ENCODE data around the gene SHISA2.

Gene SHISA2

DNA sequence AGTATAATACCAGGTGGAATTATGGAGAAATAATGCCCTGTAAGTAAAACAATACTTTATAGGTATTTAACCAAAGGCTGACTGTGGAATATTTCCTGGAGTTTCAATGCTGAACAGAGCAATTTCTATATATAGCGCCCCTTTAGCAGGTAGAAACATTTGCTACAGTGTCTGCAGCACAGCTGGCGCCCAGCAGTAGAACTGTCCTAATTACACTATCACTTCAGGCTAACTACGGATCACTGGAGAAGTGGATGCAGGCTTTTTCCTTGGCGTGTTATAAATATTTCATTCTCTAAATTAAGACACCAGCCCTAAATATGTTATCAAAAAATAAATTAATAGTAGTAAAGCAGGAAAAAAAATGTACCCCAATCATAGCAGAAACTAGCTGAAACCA lies 3.1 kb downstream of the SHISA2 start:
- DNase-seq (ENCODE audit: low read depth in 3 of 3), result no peak

- no peak for DNase-seq (ENCODE audit: low read depth in 3 of 3)
Observed at GRCh38 chr13:26047040-26047439, 4.8 kb downstream of the SHISA2 start.

DNA sequence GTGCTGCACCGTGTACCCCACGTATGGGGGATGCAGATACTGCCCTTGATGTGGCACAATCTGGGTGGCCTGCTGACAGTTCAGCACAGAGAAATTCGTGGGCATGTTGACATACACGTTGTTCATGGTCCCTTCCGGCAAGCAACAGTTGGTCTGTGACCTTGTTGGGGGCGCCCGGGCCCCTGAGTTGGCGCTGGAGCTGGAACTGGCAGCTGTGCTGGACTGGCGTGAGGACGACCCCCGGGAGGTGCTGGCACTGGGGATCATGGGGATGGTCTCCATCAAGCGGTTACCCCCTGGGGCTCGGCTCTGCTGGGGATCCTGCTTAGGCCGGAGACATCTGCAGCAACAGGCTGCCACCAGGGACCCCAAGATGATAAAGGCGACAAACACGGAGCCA lies 5.2 kb downstream of the SHISA2 start:
- no peak for DNase-seq (ENCODE audit: low read depth in 3 of 3)

DNA sequence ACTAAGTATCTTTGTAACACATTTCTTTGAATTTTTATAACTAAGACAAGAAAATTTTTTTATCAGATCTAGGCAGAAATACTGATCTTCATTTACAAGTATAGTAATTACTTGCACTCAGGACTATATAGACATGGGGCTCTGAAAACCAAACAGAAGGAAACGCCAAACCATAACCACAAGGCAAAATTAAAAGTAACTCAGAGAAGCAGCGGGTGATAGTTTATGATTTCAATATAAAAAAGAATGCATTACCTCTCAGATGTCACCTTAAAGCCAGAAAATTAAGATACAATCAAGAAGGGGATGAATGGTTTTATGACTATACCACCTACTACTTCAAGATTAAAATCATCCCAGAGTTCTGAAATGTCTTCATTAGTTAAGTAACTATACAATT lies 6.7 kb downstream of the SHISA2 start:
- DNase-seq (ENCODE audit: low read depth in 3 of 3), result no peak

- DNase-seq (ENCODE audit: low read depth in 3 of 3), result no peak
Observed at GRCh38 chr13:26042785-26043184, 9.0 kb downstream of the SHISA2 start.

GRCh38 chr13:26041444-26041843 lies 10.4 kb downstream of the SHISA2 start:
- DNase-seq (ENCODE audit: low read depth in 3 of 3), result no peak

DNA sequence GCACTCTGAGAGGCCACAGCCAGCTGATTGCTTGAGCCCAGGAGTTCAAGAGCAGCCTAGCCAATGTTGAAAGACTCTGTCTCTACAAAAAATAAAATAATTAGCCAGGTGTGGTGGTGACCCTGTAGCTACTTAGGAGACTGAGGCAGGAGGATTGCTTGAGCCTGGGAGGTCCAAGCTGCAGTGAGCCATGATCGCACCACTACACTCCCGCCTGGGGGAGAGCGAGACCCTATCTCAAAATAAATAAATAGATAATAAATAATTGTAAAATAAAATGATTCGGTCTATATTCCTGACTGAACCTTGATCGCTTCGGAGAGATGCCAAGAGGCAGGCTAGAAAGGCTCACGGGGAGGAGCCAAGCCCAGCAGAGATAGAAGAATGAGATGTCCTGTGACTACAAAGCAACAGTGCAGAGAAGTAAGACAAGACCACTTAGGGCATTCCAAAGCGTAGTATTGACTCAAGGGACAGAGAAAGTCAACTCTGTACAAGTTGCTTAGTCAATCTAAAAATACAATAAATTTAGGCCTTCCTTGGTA lies 12.8 kb downstream of the SHISA2 start:
- DNase-seq (ENCODE audit: low read depth in 3 of 3), result no peak

GRCh38 chr13:26037302-26037701 lies 14.5 kb downstream of the SHISA2 start:
- no peak for DNase-seq (ENCODE audit: low read depth in 3 of 3)

GRCh38 chr13:26036383-26036782 lies 15.4 kb downstream of the SHISA2 start:
- no peak for DNase-seq (ENCODE audit: low read depth in 3 of 3)

- no peak for DNase-seq (ENCODE audit: low read depth in 3 of 3)
Observed at GRCh38 chr13:26034018-26034417, 17.8 kb downstream of the SHISA2 start.

DNA sequence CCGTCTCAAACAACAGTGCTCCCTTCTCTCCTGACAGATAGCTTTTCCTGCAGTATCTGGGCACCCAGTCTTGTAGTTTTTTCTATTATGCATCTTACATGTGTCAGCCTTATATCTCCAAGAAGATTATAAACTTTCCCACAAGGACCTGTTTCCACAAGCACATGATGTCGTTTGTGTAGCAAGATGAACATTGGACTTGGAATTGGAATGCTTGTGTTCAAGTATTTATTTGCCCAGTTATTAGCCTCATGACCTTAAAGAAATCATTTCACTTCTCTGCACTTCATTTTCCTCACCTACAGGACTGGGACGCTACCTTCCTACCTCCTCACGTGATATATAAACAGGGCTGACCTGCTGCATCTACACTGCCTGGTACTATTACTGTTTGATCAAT lies 21.5 kb downstream of the SHISA2 start:
- DNase-seq (ENCODE audit: low read depth in 3 of 3), result no peak

GRCh38 chr13:26029581-26030136 lies 22.2 kb downstream of the SHISA2 start:
- no peak for DNase-seq (ENCODE audit: low read depth in 3 of 3)

GRCh38 chr13:26026211-26026610 lies 25.6 kb downstream of the SHISA2 start:
- DNase-seq (ENCODE audit: low read depth in 3 of 3), result no peak

DNA sequence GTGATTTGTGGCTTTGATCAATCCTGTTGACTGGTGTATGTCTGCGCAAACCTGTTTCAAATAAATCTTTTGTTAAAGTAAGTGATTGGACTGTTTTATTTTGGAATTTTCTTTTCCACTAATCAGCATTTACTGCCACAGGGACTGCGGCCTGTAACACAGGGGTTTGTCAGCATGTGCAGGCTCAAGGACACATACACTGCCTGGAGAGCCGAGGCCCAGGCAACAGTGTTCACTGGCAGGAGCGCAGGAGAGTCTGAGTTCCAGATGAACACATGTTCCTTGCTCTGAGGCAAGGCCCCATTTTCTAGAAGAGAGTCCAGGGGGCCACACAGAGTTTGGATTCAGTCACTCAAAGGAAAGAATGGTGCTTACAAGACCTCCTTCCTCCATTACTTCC lies 26.0 kb downstream of the SHISA2 start:
- DNase-seq (ENCODE audit: low read depth in 3 of 3), result no peak

DNA sequence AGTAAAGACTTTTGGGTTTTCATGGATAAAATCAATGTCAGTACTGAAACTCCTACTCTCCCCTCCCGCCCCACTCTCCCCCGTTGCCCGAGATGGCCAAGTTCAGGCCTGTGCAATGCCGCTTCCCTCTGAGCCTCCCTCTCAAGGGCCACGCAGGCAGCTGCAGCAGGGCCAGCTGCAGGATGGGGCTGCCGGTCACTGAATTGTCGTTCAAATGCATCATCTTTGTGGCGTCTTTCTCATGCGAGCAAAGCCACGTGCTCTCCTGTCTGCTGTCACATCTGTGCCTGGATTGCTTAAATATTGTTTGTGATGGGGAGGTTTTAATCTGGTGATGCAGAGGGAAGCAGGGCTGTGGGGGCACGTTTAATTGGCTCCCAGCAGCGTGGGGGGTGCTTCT lies 26.6 kb downstream of the SHISA2 start:
- no peak for DNase-seq (ENCODE audit: low read depth in 3 of 3)

DNA sequence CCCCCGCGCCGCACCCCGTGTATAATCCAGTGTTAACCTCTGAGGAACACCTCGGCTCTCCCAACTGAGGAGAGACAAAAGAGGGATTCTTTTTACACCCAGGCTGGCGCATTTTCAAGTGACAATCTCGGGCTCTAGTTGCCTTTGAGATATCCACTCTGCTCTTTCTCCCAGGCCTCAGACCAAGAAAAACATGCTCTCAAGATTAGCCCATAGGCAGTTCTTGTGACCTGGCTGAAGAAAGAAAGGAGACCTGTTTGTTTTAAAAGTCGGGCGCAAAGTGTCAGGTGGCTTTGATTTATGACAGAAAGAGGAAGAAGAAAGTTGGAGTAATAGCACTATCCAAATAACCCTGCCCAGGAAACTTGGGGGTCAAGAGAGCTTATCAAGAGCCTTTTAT lies 27.3 kb downstream of the SHISA2 start:
- DNase-seq (ENCODE audit: low read depth in 3 of 3), result no peak

GRCh38 chr13:26022538-26023292 lies 29.1 kb downstream of the SHISA2 start:
- no peak for DNase-seq (ENCODE audit: low read depth in 3 of 3)

- no peak for DNase-seq (ENCODE audit: low read depth in 3 of 3)
Observed at GRCh38 chr13:26021956-26022355, 29.9 kb downstream of the SHISA2 start.

DNA sequence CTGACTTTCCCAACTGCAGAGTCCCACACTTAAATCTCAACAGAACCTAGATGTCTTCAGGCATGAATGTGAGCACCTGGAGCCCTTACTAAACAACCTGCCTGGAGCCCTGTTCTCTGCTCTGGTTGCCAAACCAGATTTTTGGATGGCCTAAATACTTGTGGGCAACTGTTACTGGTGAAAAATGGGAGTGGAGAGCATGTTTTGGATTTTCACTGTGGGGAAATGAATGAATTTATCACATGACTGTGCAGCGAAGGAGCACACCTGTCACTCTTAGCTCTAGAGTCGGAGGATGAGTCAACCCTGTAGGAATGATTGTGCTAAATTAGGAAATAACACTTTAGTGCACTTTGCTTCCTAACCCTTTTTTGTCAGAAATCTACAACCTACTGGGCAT lies 30.3 kb downstream of the SHISA2 start:
- no peak for DNase-seq (ENCODE audit: low read depth in 3 of 3)

- no peak for DNase-seq (ENCODE audit: low read depth in 3 of 3)
Observed at GRCh38 chr13:26020891-26021290, 30.9 kb downstream of the SHISA2 start.

- DNase-seq (ENCODE audit: low read depth in 3 of 3), result no peak
Observed at GRCh38 chr13:26019881-26020870, 31.6 kb downstream of the SHISA2 start.

DNA sequence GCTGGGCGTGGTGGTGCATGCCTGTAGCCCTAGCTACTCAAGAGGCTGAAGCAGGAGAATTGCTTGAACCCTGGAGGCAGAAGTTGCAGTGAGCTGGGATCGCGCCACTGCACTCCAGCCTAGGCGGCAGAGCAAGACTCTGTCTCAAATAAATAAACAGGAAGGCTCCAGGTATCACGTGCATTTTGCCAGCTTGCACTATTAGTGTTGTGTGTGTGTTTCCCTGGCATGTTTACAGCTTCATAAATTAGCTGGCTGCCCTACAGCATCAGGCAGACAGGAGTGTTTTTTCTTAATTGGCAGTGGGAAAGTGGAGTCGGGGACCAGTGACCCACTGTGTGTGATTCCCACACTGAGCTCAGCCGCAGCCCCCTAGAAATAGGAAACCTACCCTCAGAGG lies 32.6 kb downstream of the SHISA2 start:
- no peak for DNase-seq (ENCODE audit: low read depth in 3 of 3)
